ENCODE measurements around the gene C4A. TPM values are rescaled to one million over a fixed set of nuclear protein-coding genes. Genes with fewer than 3 reads are reported as not detected.
A peak's percentile ranks its signal among the peaks of the same experiment; 100 is the strongest.

C4A gene
- total and polyA plus RNA-seq, 2 of the 13 experiments (the other 11 are each of a cell fraction or from before 2014, with no cell fraction given): 165 to 478 TPM

DNA sequence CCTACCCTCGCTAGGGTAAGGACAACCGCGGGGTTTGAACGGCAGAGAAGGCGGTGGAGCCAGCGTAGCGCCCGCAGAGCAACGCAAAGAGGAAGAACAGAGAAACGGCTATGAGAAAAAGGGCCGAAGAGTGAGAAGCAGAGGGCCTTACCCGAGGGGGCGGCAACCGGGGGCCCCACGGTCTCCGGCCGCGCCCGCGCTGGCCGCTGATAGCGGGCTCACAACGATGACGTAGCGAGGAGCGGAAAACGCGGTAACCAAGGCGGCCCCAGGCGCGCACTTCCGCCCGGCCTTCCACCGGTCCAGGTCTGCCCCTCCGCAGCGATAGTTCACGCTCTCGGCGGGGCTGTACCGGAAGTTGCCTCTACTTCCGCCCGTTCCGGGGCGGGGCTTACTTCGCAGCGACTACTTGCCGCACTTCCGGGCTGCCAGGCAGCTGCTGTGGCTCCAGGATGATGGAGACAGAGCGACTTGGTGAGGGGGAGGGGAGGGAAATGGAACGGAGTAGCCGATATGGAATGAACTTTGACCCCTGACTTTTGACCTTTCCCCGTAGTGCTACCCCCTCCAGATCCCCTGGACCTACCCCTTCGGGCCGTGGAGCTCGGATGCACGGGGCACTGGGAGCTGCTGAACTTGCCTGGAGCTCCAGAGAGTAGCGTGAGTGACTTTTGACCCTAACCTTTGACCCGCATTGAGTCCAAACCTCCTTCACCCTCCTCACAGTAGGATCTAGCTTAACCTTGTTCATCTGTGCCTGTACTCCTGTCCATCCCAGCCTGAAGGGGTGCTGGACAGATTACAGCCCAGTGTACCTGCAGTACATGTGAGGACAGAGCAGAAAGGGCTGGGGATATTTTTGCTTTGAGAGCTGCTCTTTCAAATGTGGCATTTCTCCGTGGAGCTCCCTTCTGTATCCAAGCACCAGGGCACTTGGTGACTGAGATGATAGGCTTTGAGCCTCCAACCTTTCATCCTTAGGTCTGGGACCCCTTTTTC is 22.8 kb upstream of the C4A start, which contains the start of the genes NELFE and SKIC2 (continued):
- TF ChIP-seq, protein P1, sequence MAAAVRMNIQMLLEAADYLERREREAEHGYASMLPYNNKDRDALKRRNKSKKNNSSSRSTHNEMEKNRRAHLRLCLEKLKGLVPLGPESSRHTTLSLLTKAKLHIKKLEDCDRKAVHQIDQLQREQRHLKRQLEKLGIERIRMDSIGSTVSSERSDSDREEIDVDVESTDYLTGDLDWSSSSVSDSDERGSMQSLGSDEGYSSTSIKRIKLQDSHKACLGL (CRISPR knock-in tag; IDR thresholded peaks at IDR 0.05): no peak; the same call in 1 of the 2 replicates
- TF ChIP-seq ZNF354B (CRISPR knock-in tag; IDR thresholded peaks at IDR 0.05): no peak
- peak; percentile 98 for TF ChIP-seq ZNF350 (CRISPR knock-in tag; IDR thresholded peaks at IDR 0.05; ENCODE audit: borderline replicate concordance, low read depth)
- no peak for TF ChIP-seq CC2D1A (CRISPR knock-in tag; IDR thresholded peaks at IDR 0.05)
- TF ChIP-seq ZKSCAN5 (CRISPR knock-in tag; IDR thresholded peaks at IDR 0.05): no peak
- peak; percentile 98 for TF ChIP-seq SP4 (CRISPR knock-in tag; IDR thresholded peaks at IDR 0.05)
- no peak for TF ChIP-seq CBX1 (IDR thresholded peaks at IDR 0.05; ENCODE audit: low read depth)
- TF ChIP-seq, protein P2, sequence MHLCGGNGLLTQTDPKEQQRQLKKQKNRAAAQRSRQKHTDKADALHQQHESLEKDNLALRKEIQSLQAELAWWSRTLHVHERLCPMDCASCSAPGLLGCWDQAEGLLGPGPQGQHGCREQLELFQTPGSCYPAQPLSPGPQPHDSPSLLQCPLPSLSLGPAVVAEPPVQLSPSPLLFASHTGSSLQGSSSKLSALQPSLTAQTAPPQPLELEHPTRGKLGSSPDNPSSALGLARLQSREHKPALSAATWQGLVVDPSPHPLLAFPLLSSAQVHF (CRISPR knock-in tag; IDR thresholded peaks at IDR 0.05): no peak
- peak; percentile 57; the same call in 1 of the 2 replicates for TF ChIP-seq TOE1 (CRISPR knock-in tag; IDR thresholded peaks at IDR 0.05)
- TF ChIP-seq SNRNP70 (IDR thresholded peaks at IDR 0.05; ENCODE audit: low read depth, low read length): no peak
- peak; percentile 99 for TF ChIP-seq NR2C2 (CRISPR knock-in tag; IDR thresholded peaks at IDR 0.05; ENCODE audit: borderline replicate concordance)
- no peak for TF ChIP-seq JUNB (CRISPR knock-in tag; IDR thresholded peaks at IDR 0.05; ENCODE audit: borderline replicate concordance)
- no peak for TF ChIP-seq PRPF4 (IDR thresholded peaks at IDR 0.05; ENCODE audit: low read depth, low read length, poor library complexity, severe bottlenecking)
- TF ChIP-seq ZNF451 (CRISPR knock-in tag; IDR thresholded peaks at IDR 0.05): no peak; the same call in 1 of the 2 replicates
- TF ChIP-seq ARID2 (CRISPR knock-in tag; IDR thresholded peaks at IDR 0.05; ENCODE audit: borderline replicate concordance): no peak
- TF ChIP-seq ZNF143 (CRISPR knock-in tag; IDR thresholded peaks at IDR 0.05): peak; percentile 78
- no peak for TF ChIP-seq ZNF3 (CRISPR knock-in tag; IDR thresholded peaks at IDR 0.05)
- TF ChIP-seq, protein P3, sequence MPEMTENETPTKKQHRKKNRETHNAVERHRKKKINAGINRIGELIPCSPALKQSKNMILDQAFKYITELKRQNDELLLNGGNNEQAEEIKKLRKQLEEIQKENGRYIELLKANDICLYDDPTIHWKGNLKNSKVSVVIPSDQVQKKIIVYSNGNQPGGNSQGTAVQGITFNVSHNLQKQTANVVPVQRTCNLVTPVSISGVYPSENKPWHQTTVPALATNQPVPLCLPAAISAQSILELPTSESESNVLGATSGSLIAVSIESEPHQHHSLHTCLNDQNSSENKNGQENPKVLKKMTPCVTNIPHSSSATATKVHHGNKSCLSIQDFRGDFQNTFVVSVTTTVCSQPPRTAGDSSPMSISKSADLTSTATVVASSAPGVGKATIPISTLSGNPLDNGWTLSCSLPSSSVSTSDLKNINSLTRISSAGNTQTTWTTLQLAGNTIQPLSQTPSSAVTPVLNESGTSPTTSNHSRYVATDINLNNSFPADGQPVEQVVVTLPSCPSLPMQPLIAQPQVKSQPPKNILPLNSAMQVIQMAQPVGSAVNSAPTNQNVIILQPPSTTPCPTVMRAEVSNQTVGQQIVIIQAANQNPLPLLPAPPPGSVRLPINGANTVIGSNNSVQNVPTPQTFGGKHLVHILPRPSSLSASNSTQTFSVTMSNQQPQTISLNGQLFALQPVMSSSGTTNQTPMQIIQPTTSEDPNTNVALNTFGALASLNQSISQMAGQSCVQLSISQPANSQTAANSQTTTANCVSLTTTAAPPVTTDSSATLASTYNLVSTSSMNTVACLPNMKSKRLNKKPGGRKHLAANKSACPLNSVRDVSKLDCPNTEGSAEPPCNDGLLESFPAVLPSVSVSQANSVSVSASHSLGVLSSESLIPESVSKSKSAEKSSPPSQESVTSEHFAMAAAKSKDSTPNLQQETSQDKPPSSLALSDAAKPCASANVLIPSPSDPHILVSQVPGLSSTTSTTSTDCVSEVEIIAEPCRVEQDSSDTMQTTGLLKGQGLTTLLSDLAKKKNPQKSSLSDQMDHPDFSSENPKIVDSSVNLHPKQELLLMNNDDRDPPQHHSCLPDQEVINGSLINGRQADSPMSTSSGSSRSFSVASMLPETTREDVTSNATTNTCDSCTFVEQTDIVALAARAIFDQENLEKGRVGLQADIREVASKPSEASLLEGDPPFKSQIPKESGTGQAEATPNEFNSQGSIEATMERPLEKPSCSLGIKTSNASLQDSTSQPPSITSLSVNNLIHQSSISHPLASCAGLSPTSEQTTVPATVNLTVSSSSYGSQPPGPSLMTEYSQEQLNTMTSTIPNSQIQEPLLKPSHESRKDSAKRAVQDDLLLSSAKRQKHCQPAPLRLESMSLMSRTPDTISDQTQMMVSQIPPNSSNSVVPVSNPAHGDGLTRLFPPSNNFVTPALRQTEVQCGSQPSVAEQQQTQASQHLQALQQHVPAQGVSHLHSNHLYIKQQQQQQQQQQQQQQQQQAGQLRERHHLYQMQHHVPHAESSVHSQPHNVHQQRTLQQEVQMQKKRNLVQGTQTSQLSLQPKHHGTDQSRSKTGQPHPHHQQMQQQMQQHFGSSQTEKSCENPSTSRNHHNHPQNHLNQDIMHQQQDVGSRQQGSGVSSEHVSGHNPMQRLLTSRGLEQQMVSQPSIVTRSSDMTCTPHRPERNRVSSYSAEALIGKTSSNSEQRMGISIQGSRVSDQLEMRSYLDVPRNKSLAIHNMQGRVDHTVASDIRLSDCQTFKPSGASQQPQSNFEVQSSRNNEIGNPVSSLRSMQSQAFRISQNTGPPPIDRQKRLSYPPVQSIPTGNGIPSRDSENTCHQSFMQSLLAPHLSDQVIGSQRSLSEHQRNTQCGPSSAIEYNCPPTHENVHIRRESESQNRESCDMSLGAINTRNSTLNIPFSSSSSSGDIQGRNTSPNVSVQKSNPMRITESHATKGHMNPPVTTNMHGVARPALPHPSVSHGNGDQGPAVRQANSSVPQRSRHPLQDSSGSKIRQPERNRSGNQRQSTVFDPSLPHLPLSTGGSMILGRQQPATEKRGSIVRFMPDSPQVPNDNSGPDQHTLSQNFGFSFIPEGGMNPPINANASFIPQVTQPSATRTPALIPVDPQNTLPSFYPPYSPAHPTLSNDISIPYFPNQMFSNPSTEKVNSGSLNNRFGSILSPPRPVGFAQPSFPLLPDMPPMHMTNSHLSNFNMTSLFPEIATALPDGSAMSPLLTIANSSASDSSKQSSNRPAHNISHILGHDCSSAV (CRISPR knock-in tag; IDR thresholded peaks at IDR 0.05; ENCODE audit: borderline replicate concordance): 0 out of 2 replicates have a peak, but pooled peaks have one; percentile 32
- peak; percentile 96 for TF ChIP-seq SALL2 (CRISPR knock-in tag; IDR thresholded peaks at IDR 0.05)
- no peak for TF ChIP-seq FOXM1 (CRISPR knock-in tag; IDR thresholded peaks at IDR 0.05)

Data from HepG2 (cell line).